A549 (cell line): ENCODE data around the gene WSCD2. TPM values are rescaled to one million over a fixed set of nuclear protein-coding genes. Genes with fewer than 3 reads are reported as not detected.

Experiments used
- ATAC-seq, 2 experiments: fragments of 200-7000 bp in 1 of 2; fragments of >200 bp in 1 of 2; cut with Nextera tagmentation in 1 of 2; cut with Tn5 transposase in 1 of 2; 3 replicates each; pipeline versions ENCODE4 v1.8.0 to v1.9.1; 2018 to 2020; ENCODE audit warnings: mild to moderate bottlenecking in 1 of 2, moderate library complexity in 1 of 2
- CTCF ChIA-PET: fragments of 300-600 bp; sonication (Branson Sonifier 250); formaldehyde crosslinking; extraction: SDS; loops from one replicate; lab custom pipeline; 2021; ENCODE audit warnings: antibody characterized with exemption, inconsistent platforms; lab: Yijun Ruan, JAX
- POLR2A ChIA-PET: fragments of 350-600 bp; formaldehyde crosslinking; extraction: SDS; loops from one replicate; lab custom pipeline; 2021; ENCODE audit warnings: antibody characterized with exemption, inconsistent platforms; lab: Yijun Ruan, JAX
- DNase-seq, 2 experiments: peaks; one replicate each; pipeline versions ENCODE4 v3.0.0 to v3.0.0-alpha.2; 2011 to 2016; ENCODE audit warnings: low read depth in 1 of 2, low spot score in 1 of 2
- FAIRE-seq: peaks from 2 replicates; lab custom pipeline; 2011; peaks lifted over from hg19 to GRCh38; lab: Jason Lieb, UNC
- H3K27ac ChIP-seq, 2 experiments: fragments of >200 bp; sonication (Bioruptor Twin); formaldehyde crosslinking; 3 replicates each; pipeline ENCODE4 v1.5.1; 2016 to 2017
- H3K4me1 ChIP-seq: fragments of >200 bp; sonication (Bioruptor Twin); formaldehyde crosslinking; 3 replicates; pipeline ENCODE4 v1.6.1; 2016
- H3K4me2 ChIP-seq: fragments of >200 bp; sonication (Bioruptor Twin); formaldehyde crosslinking; 3 replicates; pipeline ENCODE4 v1.6.1; 2016
- H3K4me3 ChIP-seq: fragments of >200 bp; sonication (Bioruptor Twin); formaldehyde crosslinking; 3 replicates; pipeline ENCODE4 v1.5.1; 2016
- H3K9me3 ChIP-seq: fragments of >200 bp; sonication (Bioruptor Twin); formaldehyde crosslinking; 3 replicates; pipeline ENCODE4 v1.6.1; 2016
- BHLHE40 ChIP-seq: IDR thresholded peaks from 2 replicates; pipeline ENCODE4 v1.6.1; 2012; ENCODE audit warnings: low read depth, low read length, inconsistent platforms
- CBX2 ChIP-seq: fragments of 200-600 bp; sonication (generic); IDR thresholded peaks from 2 replicates; pipeline ENCODE4 v1.6.1; 2016; ENCODE audit warnings: low read depth, mild to moderate bottlenecking, borderline replicate concordance
- CHD2 ChIP-seq: fragments of 150-350 bp; IDR thresholded peaks from 2 replicates; pipeline ENCODE4 v1.6.1; 2014; ENCODE audit warnings: low read length; ENCODE audit not compliant: partially characterized antibody
- CHD4 ChIP-seq: fragments of 200-600 bp; sonication (generic); IDR thresholded peaks from 2 replicates; pipeline ENCODE4 v1.6.1; 2016; ENCODE audit warnings: antibody characterized with exemption, mild to moderate bottlenecking, borderline replicate concordance
- HOXB13 ChIP-seq: fragments of 250-450 bp; sonication (Bioruptor Pico); IDR thresholded peaks from 2 replicates; pipeline ENCODE4 v1.5.0; 2020; ENCODE audit warnings: low read depth, mild to moderate bottlenecking, moderate library complexity
- KDM5A ChIP-seq: fragments of 200-600 bp; sonication (generic); IDR thresholded peaks from 2 replicates; pipeline ENCODE4 v1.6.1; 2016; ENCODE audit warnings: antibody characterized with exemption, mild to moderate bottlenecking
- MAFK ChIP-seq: fragments of 450-650 bp; IDR thresholded peaks from 2 replicates; pipeline ENCODE4 v1.6.1; 2014; ENCODE audit not compliant: partially characterized antibody
- MAZ ChIP-seq: fragments of 150-350 bp; IDR thresholded peaks from 2 replicates; pipeline ENCODE4 v1.6.1; 2014; ENCODE audit warnings: antibody characterized with exemption, low read depth, low read length, borderline replicate concordance
- MYC ChIP-seq: IDR thresholded peaks from 2 replicates; pipeline ENCODE4 v1.6.1; 2012; ENCODE audit warnings: mild to moderate bottlenecking, inconsistent platforms, low read length, improper control_type of control experiment, borderline replicate concordance
- RARB ChIP-seq: fragments of 250-450 bp; sonication (Bioruptor Pico); IDR thresholded peaks from 2 replicates; pipeline ENCODE4 v1.8.0; 2021; ENCODE audit warnings: mild to moderate bottlenecking, moderate library complexity
- SMC3 ChIP-seq: fragments of >200 bp; sonication (Bioruptor Twin); formaldehyde crosslinking; IDR thresholded peaks from 3 replicates; pipeline ENCODE4 v1.6.1; 2018; ENCODE audit warnings: inconsistent platforms
- TP53 ChIP-seq: fragments of 250-450 bp; sonication (Bioruptor Pico); IDR thresholded peaks from 2 replicates; pipeline ENCODE4 v1.5.0; 2021; ENCODE audit warnings: mild to moderate bottlenecking, moderate library complexity
- ZFP36 ChIP-seq: fragments of 450-650 bp; IDR thresholded peaks from 2 replicates; pipeline ENCODE4 v1.6.1; 2014; ENCODE audit warnings: borderline replicate concordance; ENCODE audit not compliant: partially characterized antibody
- WGBS: methylation state at CpG from one replicate; pipeline ENCODE4 v1.1.6; 2017; ENCODE audit errors: missing lambda C conversion rate; 5-methylcytosine and 5-hydroxymethylcytosine counted together
- polyA plus RNA-seq, 4 experiments: library from polyadenylated mRNA; depleted of rRNA in 3 of 4; stranded (reverse); fragments of >200 nt; fragmentation: RNase III in 1 of 4; extraction: RNeasy Plus Mini Kit Qiagen cat#74134 plus additional on column Dnase treatment in 1 of 4; gene quantifications; 2 replicates in 3 of 4; 3 replicates in 1 of 4; pipeline ENCODE4 v1.2.3, GENCODE V29; 2011 to 2017
- TF ChIP-seq, protein P1 (sequence below): fragments of >200 bp; sonication (Bioruptor Twin); formaldehyde crosslinking; IDR thresholded peaks from 3 replicates; pipeline ENCODE4 v1.6.1; 2016
- TF ChIP-seq, protein P2 (sequence below): fragments of 150-350 bp; IDR thresholded peaks from 2 replicates; pipeline ENCODE4 v1.6.1; 2014; ENCODE audit warnings: low read depth, mild to moderate bottlenecking, low read length

Gene WSCD2
- polyA plus RNA-seq, 2 of the 4 experiments (the other 2 are of a cell fraction), result not detected

DNA sequence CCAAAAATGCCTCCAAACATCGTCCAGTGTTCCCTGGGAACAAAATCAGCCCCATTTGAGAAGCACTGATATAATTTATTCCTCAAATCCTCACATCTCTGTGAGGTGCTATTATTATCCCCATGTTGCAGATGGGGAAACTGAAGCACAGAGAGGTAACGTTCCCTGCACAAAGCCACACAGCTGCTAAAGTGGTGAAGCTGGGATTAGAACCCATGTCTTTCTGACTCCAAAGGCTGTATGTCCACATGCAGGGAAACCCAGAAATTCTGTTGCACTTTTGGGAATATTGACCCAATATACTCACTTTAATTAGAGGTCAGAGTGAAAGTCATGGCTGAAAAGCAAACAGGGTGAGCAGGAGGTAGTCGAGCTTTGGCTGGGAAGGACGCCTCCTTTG lies 19.1 kb upstream of the WSCD2 start:
- no peak for FAIRE-seq

GRCh38 chr12:108110844-108111243 lies 18.2 kb upstream of the WSCD2 start:
- Histone ChIP-seq H3K27ac (no peak overlapping the region), H3K4me1 (no peaks in the 10 kb centered on the region), H3K9me3 (no peaks in the 10 kb centered on the region), H3K4me2 (no peak overlapping the region), H3K4me3 (no peak overlapping the region)
- TF ChIP-seq BHLHE40 (no peak), ZFP36 (no peak), MAFK (no peak), MYC (no peak)
- TF ChIP-seq, protein P1, sequence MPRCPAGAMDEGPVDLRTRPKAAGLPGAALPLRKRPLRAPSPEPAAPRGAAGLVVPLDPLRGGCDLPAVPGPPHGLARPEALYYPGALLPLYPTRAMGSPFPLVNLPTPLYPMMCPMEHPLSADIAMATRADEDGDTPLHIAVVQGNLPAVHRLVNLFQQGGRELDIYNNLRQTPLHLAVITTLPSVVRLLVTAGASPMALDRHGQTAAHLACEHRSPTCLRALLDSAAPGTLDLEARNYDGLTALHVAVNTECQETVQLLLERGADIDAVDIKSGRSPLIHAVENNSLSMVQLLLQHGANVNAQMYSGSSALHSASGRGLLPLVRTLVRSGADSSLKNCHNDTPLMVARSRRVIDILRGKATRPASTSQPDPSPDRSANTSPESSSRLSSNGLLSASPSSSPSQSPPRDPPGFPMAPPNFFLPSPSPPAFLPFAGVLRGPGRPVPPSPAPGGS, result no peak
- CTCF ChIA-PET, result no interaction called here
- no peak for ATAC-seq
- POLR2A ChIA-PET, result no interaction called here
- FAIRE-seq, result no peak
- 18% methylated on average over 1 of the region's 1 CpG for WGBS
- no peak for DNase-seq

More for the DNA sequence above, 19.1 kb upstream of the WSCD2 start:
- H3K9me3 ChIP-seq, result no peaks in the 10 kb centered on the region
- no peaks in the 10 kb centered on the region for H3K4me1 ChIP-seq
- no peak overlapping the region for H3K4me2 ChIP-seq
- ATAC-seq (no peak), DNase-seq (no peak)
- POLR2A ChIA-PET, result no interaction called here
- no peak for TF ChIP-seq TP53
- TF ChIP-seq CHD2, result no peak
- TF ChIP-seq, protein P2, sequence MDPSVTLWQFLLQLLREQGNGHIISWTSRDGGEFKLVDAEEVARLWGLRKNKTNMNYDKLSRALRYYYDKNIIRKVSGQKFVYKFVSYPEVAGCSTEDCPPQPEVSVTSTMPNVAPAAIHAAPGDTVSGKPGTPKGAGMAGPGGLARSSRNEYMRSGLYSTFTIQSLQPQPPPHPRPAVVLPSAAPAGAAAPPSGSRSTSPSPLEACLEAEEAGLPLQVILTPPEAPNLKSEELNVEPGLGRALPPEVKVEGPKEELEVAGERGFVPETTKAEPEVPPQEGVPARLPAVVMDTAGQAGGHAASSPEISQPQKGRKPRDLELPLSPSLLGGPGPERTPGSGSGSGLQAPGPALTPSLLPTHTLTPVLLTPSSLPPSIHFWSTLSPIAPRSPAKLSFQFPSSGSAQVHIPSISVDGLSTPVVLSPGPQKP, result no peak
- TF ChIP-seq HOXB13 (CRISPR knock-in tag), result no peak
- CTCF ChIA-PET, result no interaction called here
- WGBS, result 3% methylated on average over 4 of the region's 4 CpGs
- H3K4me3 ChIP-seq, result no peak overlapping the region
- no peak overlapping the region for H3K27ac ChIP-seq

DNA sequence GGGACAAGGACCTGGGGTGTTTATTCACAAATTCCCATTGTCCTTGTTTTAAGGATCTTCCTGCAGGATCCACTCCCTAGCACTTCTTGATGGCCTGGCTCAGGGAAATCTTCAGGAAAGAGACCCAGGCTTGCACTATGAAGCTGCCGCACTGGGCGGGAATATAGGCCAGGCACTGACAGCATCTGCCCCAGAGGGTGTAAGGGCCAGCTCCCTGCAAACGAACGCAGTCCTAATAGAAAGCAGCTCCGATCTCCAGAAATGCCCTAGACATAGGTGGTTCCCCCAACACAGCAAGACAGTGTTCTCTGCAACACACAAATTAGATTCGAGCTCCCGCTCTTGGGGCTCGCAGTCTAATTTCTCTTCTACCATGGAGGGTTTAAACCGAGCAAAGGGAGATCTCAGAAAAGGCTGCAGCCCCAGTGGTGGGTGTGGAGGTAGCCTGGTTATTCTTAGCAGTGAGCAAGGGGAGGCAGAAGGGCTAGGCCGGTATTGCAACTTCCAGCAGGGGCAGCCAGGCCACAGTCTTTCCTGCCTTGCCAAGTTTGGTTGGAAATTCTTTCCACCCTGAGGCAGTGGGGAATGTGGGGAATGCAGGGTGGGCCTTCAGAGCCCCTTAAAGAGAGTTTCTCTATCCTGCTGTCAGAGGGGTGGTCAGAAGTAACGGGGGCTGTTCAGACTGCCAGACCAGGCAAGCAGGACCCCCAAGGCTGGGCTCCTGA lies 16.1 kb upstream of the WSCD2 start:
- H3K4me2 ChIP-seq, result no peak overlapping the region
- 28% methylated on average over 11 of the region's 11 CpGs for WGBS
- no peak overlapping the region for H3K27ac ChIP-seq
- peak; percentile 45 to 60; a peak in 2 of 6 replicates for ATAC-seq
- no peak overlapping the region for H3K4me3 ChIP-seq
- DNase-seq, result no peak
- ChIA-PET CTCF (interaction anchor here (0.7 to 1.0 kb wide), 2 partner anchors 8 to 11 kb away, joined by 3 read pairs; no protein-coding TSS in a partner anchor), POLR2A (no interaction called here)
- H3K9me3 ChIP-seq, result no peaks in the 10 kb centered on the region
- H3K4me1 ChIP-seq, result no peaks in the 10 kb centered on the region
- FAIRE-seq, result no peak
- TF ChIP-seq CBX2, result no peak
- TF ChIP-seq CHD2, result no peak
- TF ChIP-seq TP53, result no peak
- no peak for TF ChIP-seq KDM5A
- TF ChIP-seq HOXB13 (CRISPR knock-in tag), result no peak
- TF ChIP-seq MAZ, result no peak
- no peak for TF ChIP-seq MYC
- TF ChIP-seq CHD4, result no peak
- TF ChIP-seq SMC3, result no peak
- no peak for TF ChIP-seq RARB (CRISPR knock-in tag)
- TF ChIP-seq, all 56 proteins: peak for 0
